K562 (cell line): ENCODE results near the gene HRNR. TPM values are rescaled to one million over a fixed set of nuclear protein-coding genes. Genes with fewer than 3 reads are reported as not detected.

ENCODE experiments used
- ATAC-seq: fragments of 200-7000 bp; cut with Tn5 transposase; 3 replicates; pipeline ENCODE4 v1.9.1; 2020; ENCODE audit warnings: moderate library complexity
- BruUV-seq: library from RNA; stranded (reverse); fragments of 400-500 nt; replicated peaks from 2 replicates; lab custom pipeline; 2021; lab: Mats Ljungman, UMichigan
- CTCF ChIA-PET: fragments of 300-600 bp; formaldehyde crosslinking; extraction: SDS; loops from one replicate; lab custom pipeline; 2021; ENCODE audit warnings: low intra/inter-chr PET ratio; lab: Yijun Ruan, JAX
- POLR2A ChIA-PET: fragments of 300-600, 350-650 bp; sonication (Branson Sonifier 250); formaldehyde crosslinking; extraction: SDS; loops from one replicate; lab custom pipeline; 2021; ENCODE audit warnings: antibody characterized with exemption, inconsistent platforms; lab: Yijun Ruan, JAX
- DNase-seq, 4 experiments: peaks; one replicate each; pipeline versions ENCODE4 v3.0.0 to v3.0.0-alpha.2; 2011 to 2018; ENCODE audit warnings: low spot score in 3 of 4, mixed read lengths in 3 of 4; ENCODE audit errors: extremely low read depth in 1 of 4
- FAIRE-seq: peaks from 2 replicates; lab custom pipeline; 2011; peaks lifted over from hg19 to GRCh38; lab: Jason Lieb, UNC
- H2AFZ ChIP-seq: 2 replicates; pipeline ENCODE4 v1.6.0; 2011; ENCODE audit warnings: low read depth, low read length, control low read depth, inconsistent platforms
- H3K27ac ChIP-seq: fragments of 200-600 bp; 3 replicates; pipeline ENCODE4 v1.8.0; 2011; ENCODE audit warnings: low read depth, mild to moderate bottlenecking, control low read depth, inconsistent platforms, low read length, moderate library complexity, mixed read lengths; ENCODE audit errors: extremely low read depth
- H3K27me3 ChIP-seq, 2 experiments: fragments of 300-600 bp in 1 of 2; 2 replicates in 1 of 2; 3 replicates in 1 of 2; pipeline versions ENCODE4 v1.6.0 to v1.8.0; 2011; ENCODE audit warnings: inconsistent platforms in 2 of 2, low read length in 2 of 2, mild to moderate bottlenecking in 1 of 2, mixed read lengths in 1 of 2, moderate library complexity in 1 of 2; ENCODE audit not compliant: control insufficient read depth in 2 of 2, insufficient read depth in 2 of 2
- H3K36me3 ChIP-seq: fragments of 300-600 bp; 3 replicates; pipeline ENCODE4 v1.8.0; 2011; ENCODE audit warnings: mild to moderate bottlenecking, low read length, inconsistent platforms; ENCODE audit not compliant: control insufficient read depth, insufficient read depth
- H3K4me1 ChIP-seq, 2 experiments: fragments of 200-600 bp in 1 of 2; replicated peaks in 1 of 2; 2 replicates in 1 of 2; 3 replicates in 1 of 2; pipeline versions ENCODE4 v1.5.1 to v1.8.0; 2011; ENCODE audit warnings: inconsistent platforms in 2 of 2, low read length in 2 of 2, mild to moderate bottlenecking in 1 of 2, mixed read lengths in 1 of 2, moderate library complexity in 1 of 2; ENCODE audit not compliant: control insufficient read depth in 2 of 2, insufficient read depth in 2 of 2
- H3K4me2 ChIP-seq: 2 replicates; pipeline ENCODE4 v1.6.1; 2011; ENCODE audit warnings: low read length, control low read depth, inconsistent platforms, mixed read lengths; ENCODE audit not compliant: insufficient read depth
- H3K4me3 ChIP-seq: fragments of 200-600 bp; sonication (generic), shearing (Covaris generic); 2 replicates; pipeline ENCODE4 v1.5.1; 2016; ENCODE audit warnings: control low read depth, inconsistent platforms
- H3K79me2 ChIP-seq: fragments of 200-600 bp; 3 replicates; pipeline ENCODE4 v1.8.0; 2011; ENCODE audit warnings: low read length, inconsistent platforms; ENCODE audit not compliant: control insufficient read depth, insufficient read depth
- H3K9ac ChIP-seq, 2 experiments: 2 replicates each; pipeline versions ENCODE4 v1.6.0 to v1.6.1; 2011; ENCODE audit warnings: low read depth in 2 of 2, low read length in 2 of 2, control low read depth in 1 of 2, inconsistent platforms in 1 of 2, mild to moderate bottlenecking in 1 of 2, mixed read lengths in 1 of 2; ENCODE audit not compliant: insufficient read depth in 1 of 2
- H3K9me1 ChIP-seq: one replicate; pipeline ENCODE4 v1.6.0; 2011; ENCODE audit warnings: inconsistent platforms, mild to moderate bottlenecking, low read length, moderate library complexity; ENCODE audit not compliant: control insufficient read depth, insufficient read depth
- H3K9me3 ChIP-seq: replicated peaks from 2 replicates; pipeline ENCODE4 v1.5.1; 2011; ENCODE audit warnings: low read depth, low read length, inconsistent platforms; ENCODE audit not compliant: control insufficient read depth, insufficient read depth
- H4K20me1 ChIP-seq: replicated peaks from 2 replicates; pipeline ENCODE4 v1.6.1; 2011; ENCODE audit warnings: low read length, inconsistent platforms, mixed read lengths; ENCODE audit not compliant: control insufficient read depth, insufficient read depth
- ADNP ChIP-seq: fragments of 200-800 bp; sonication (Bioruptor generic); IDR thresholded peaks from 2 replicates; pipeline ENCODE4 v1.6.1; 2016; ENCODE audit warnings: missing genetic modification characterization, missing compliant biosample characterization
- C11orf30 ChIP-seq: fragments of 450-650 bp; IDR thresholded peaks from 2 replicates; pipeline ENCODE4 v1.6.1; 2016; ENCODE audit warnings: low read depth, mild to moderate bottlenecking
- CTCFL ChIP-seq: IDR thresholded peaks from 2 replicates; pipeline ENCODE4 v1.6.1; 2011; ENCODE audit warnings: borderline replicate concordance, low read depth, mild to moderate bottlenecking, moderate library complexity, low read length; ENCODE audit not compliant: insufficient read depth, poor library complexity, severe bottlenecking
- ELF4 ChIP-seq: fragments of 450-650 bp; formaldehyde crosslinking; IDR thresholded peaks from 2 replicates; pipeline ENCODE4 v1.4.0; 2022; ENCODE audit warnings: missing genetic modification characterization
- ETS1 ChIP-seq: conservative IDR thresholded peaks from 2 replicates; pipeline ENCODE4 v1.6.1; 2011; ENCODE audit warnings: low read depth, mild to moderate bottlenecking, low read length; ENCODE audit not compliant: control insufficient read depth
- FOXJ3 ChIP-seq: sonication (generic); formaldehyde crosslinking; IDR thresholded peaks from 2 replicates; pipeline ENCODE4 v1.4.0; 2020; ENCODE audit warnings: mild to moderate bottlenecking, missing genetic modification reagents
- MAX ChIP-seq: sonication (generic); formaldehyde crosslinking; IDR thresholded peaks from 2 replicates; pipeline ENCODE4 v1.9.0; 2022; ENCODE audit warnings: mild to moderate bottlenecking, missing genetic modification reagents
- NELFE ChIP-seq: IDR thresholded peaks from 2 replicates; pipeline ENCODE4 v1.6.1; 2011; ENCODE audit warnings: mild to moderate bottlenecking; ENCODE audit not compliant: insufficient read depth, insufficient read length
- SIN3A ChIP-seq, 2 experiments: fragments of 150-350 bp in 1 of 2; IDR thresholded peaks; 2 replicates each; pipeline ENCODE4 v1.6.1; 2011 to 2016; ENCODE audit warnings: borderline replicate concordance in 2 of 2, low read depth in 2 of 2, low read length in 2 of 2, mild to moderate bottlenecking in 2 of 2, moderate library complexity in 2 of 2; ENCODE audit not compliant: control insufficient read depth in 1 of 2
- SNAPC5 ChIP-seq: fragments of 250-450 bp; sonication (Bioruptor Pico); IDR thresholded peaks from 2 replicates; pipeline ENCODE4 v1.8.0; 2021; ENCODE audit warnings: moderate library complexity, mild to moderate bottlenecking, inconsistent platforms
- TCF7L2 ChIP-seq: fragments of 150-350 bp; IDR thresholded peaks from 2 replicates; pipeline ENCODE4 v1.6.1; 2016; ENCODE audit warnings: low read depth, mild to moderate bottlenecking, low read length, moderate library complexity
- ZBTB8A ChIP-seq: fragments of 450-650 bp; IDR thresholded peaks from 2 replicates; pipeline ENCODE4 v1.6.1; 2018; ENCODE audit warnings: mild to moderate bottlenecking, moderate library complexity; ENCODE audit not compliant: partially characterized antibody
- ZNF518B ChIP-seq: fragments of 250-450 bp; sonication (Bioruptor Pico); IDR thresholded peaks from 2 replicates; pipeline ENCODE4 v1.5.0; 2021; ENCODE audit warnings: mild to moderate bottlenecking, moderate library complexity
- WGBS: fragments of 100-300 bp; shearing (Covaris generic); methylation state at CpG from one replicate; pipeline ENCODE4 v1.1.6; 2016; ENCODE audit warnings: low coverage, mixed read lengths; ENCODE audit not compliant: insufficient coverage; ENCODE audit errors: missing lambda C conversion rate; 5-methylcytosine and 5-hydroxymethylcytosine counted together
- in situ Hi-C: fragments of 300-500 bp; cut with MboI; formaldehyde crosslinking; loops from 4 replicates; pipeline ENCODE4 v1.15.0; 2018; ENCODE audit warnings: inconsistent platforms, mixed read lengths
- intact Hi-C: fragments of 100-400 bp; cut with micrococcal nuclease; formaldehyde crosslinking; loops from 2 replicates; pipeline ENCODE4 v1.14.2; 2022
- polyA plus RNA-seq, 8 experiments: library from polyadenylated mRNA; depleted of rRNA in 4 of 8; stranded (reverse) in 5 of 8; unstranded in 3 of 8; fragments of >200 nt; fragmentation: Nextera tagmentation in 2 of 8; fragmentation: Illumina TruSeq in 1 of 8; extraction: Ambion mirVana in 2 of 8; extraction: Trizol in 1 of 8; gene quantifications; 2 replicates each; pipeline versions ENCODE4 v1.2.1 to v1.2.3, GENCODE V29; 2011 to 2014; ENCODE audit warnings: inconsistent platforms in 1 of 8, missing spikeins in 1 of 8
- total RNA-seq, 7 experiments: library from RNA; depleted of rRNA in 6 of 7; stranded (reverse); fragments of >200 nt in 6 of 7; fragmentation: Illumina TruSeq in 2 of 7; extraction: Trizol in 2 of 7; gene quantifications; 2 replicates each; pipeline versions ENCODE4 v1.2.1 to v1.2.3, GENCODE V29; 2011 to 2021; ENCODE audit warnings: low replicate concordance in 1 of 7

Gene HRNR
- total and polyA plus RNA-seq, 9 of the 15 experiments (the other 6 are each of a cell fraction or from before 2014, with no cell fraction given), result not detected

- FAIRE-seq, result no peak
- no peak for DNase-seq
- BruUV-seq, result no TSS peak
- TF ChIP-seq CTCFL, result no peak
- TF ChIP-seq SNAPC5 (CRISPR knock-in tag), result no peak
- TF ChIP-seq ELF4 (CRISPR knock-in tag), result no peak
- TF ChIP-seq NELFE, result no peak
- no peak for TF ChIP-seq SIN3A (IDR thresholded peaks at IDR 0.05; ENCODE audit: borderline replicate concordance in 2 of 2, control insufficient read depth in 1 of 2, low read depth in 2 of 2, low read length in 2 of 2)
- TF ChIP-seq ZNF518B, result no peak
- no peak for TF ChIP-seq FOXJ3 (CRISPR knock-in tag)
- no peak for TF ChIP-seq ZBTB8A
- no peak for TF ChIP-seq TCF7L2
- TF ChIP-seq MAX, result no peak
- no peak for TF ChIP-seq ETS1
- TF ChIP-seq ADNP (tag), result no peak
- TF ChIP-seq C11orf30, result no peak
Observed at GRCh38 chr1:152164517-152165136, 59.4 kb downstream of the HRNR start.

More at GRCh38 chr1:152164517-152165136, 59.4 kb downstream of the HRNR start:
- Histone ChIP-seq H3K27ac (no peak overlapping the region), H3K4me2 (no peak overlapping the region), H3K9ac (no peak overlapping the region), H3K27me3 (no peaks in the 10 kb centered on the region), H3K9me3 (no peaks in the 10 kb centered on the region), H3K79me2 (no peaks in the 10 kb centered on the region), H4K20me1 (no peaks in the 10 kb centered on the region), H3K4me1 (no peaks in the 10 kb centered on the region), H3K4me3 (no peak overlapping the region), H3K36me3 (no peaks in the 10 kb centered on the region), H2AFZ (no peak overlapping the region), H3K9me1 (no peaks in the 10 kb centered on the region)
- ChIA-PET POLR2A (interaction anchor here (1.4 kb wide), 1 partner anchor 11 kb away, joined by 3 read pairs; no protein-coding TSS in a partner anchor), CTCF (no interaction called here)
- intact Hi-C loops, result no loop called here
- ATAC-seq, result no peak
- in situ Hi-C loops, result no loop called here
- 0% methylated on average over 2 of the region's 2 CpGs for WGBS
